ENCODE data around the gene SLCO3A1. TPM values are rescaled to one million over a fixed set of nuclear protein-coding genes. Genes with fewer than 3 reads are reported as not detected.

The SLCO3A1 gene
- total and polyA plus RNA-seq, 12 donors, result 1.8 to 26.6 (median 17.2) TPM

- 88 to 91% (median 90%) methylated on average over 10 of the region's 10 CpGs for WGBS, 4 donors
- intact Hi-C loops (cut with DNase I), result no loop called here
- Histone ChIP-seq H3K4me3 (no peak overlapping the region), H3K27me3 (no peaks in the 10 kb centered on the region), H3K36me3 (replicated peaks in 1 of 2) (no peaks in the 10 kb centered on the region), H3K27ac (no peak overlapping the region), H3K9me3 (replicated peaks in 1 of 3) (no peaks in the 10 kb centered on the region), H3K4me1 (replicated peaks in 1 of 2) (no peaks in the 10 kb centered on the region)
- peak in 1 of 7 donors; percentile 3 for DNase-seq
- TF ChIP-seq CTCF (IDR thresholded peaks at IDR 0.05) (no peak), POLR2A (IDR thresholded peaks at IDR 0.05) (no peak)
Observed at GRCh38 chr15:92164327-92165000, 311.0 kb downstream of the SLCO3A1 start.

- WGBS, 4 donors, result 72 to 92% (median 81%) methylated on average over 4 of the region's 4 CpGs
- intact Hi-C loops (cut with DNase I), result no loop called here
- no peaks in the 10 kb centered on the region for H3K27me3 ChIP-seq
- no peak overlapping the region for H3K4me3 ChIP-seq
- peak in 1 of 7 donors; percentile 4 for DNase-seq
- H3K27ac ChIP-seq, result no peak overlapping the region
- no peaks in the 10 kb centered on the region for H3K36me3 ChIP-seq (replicated peaks in 1 of 2)
- no peaks in the 10 kb centered on the region for H3K4me1 ChIP-seq (replicated peaks in 1 of 2)
- TF ChIP-seq POLR2A (IDR thresholded peaks at IDR 0.05) (no peak), CTCF (IDR thresholded peaks at IDR 0.05) (no peak)
- no peaks in the 10 kb centered on the region for H3K9me3 ChIP-seq (replicated peaks in 1 of 3)
Observed at GRCh38 chr15:92165001-92165346, 311.5 kb downstream of the SLCO3A1 start.

GRCh38 chr15:92166029-92166428 is 312.5 kb downstream of the SLCO3A1 start:
- WGBS, 4 donors, result 76 to 87% (median 83%) methylated on average over 7 of the region's 7 CpGs
- Histone ChIP-seq H3K36me3 (replicated peaks in 1 of 2) (no peaks in the 10 kb centered on the region), H3K4me3 (no peak overlapping the region), H3K27me3 (no peaks in the 10 kb centered on the region), H3K27ac (no peak overlapping the region), H3K4me1 (replicated peaks in 1 of 2) (no peaks in the 10 kb centered on the region), H3K9me3 (replicated peaks in 1 of 3) (no peaks in the 10 kb centered on the region)
- peak in 1 of 7 donors; percentile 6 for DNase-seq
- intact Hi-C loops (cut with DNase I), result no loop called here
- TF ChIP-seq CTCF (IDR thresholded peaks at IDR 0.05) (no peak), POLR2A (IDR thresholded peaks at IDR 0.05) (no peak)

- no peak overlapping the region for H3K4me3 ChIP-seq
- no peaks in the 10 kb centered on the region for H3K36me3 ChIP-seq (replicated peaks in 1 of 2)
- WGBS, 4 donors, result 92 to 97% (median 93%) methylated on average over 8 of the region's 8 CpGs
- H3K27ac ChIP-seq, result no peak overlapping the region
- no peaks in the 10 kb centered on the region for H3K4me1 ChIP-seq (replicated peaks in 1 of 2)
- no peaks in the 10 kb centered on the region for H3K27me3 ChIP-seq
- intact Hi-C loops (cut with DNase I), result no loop called here
- no peaks in the 10 kb centered on the region for H3K9me3 ChIP-seq (replicated peaks in 1 of 3)
- DNase-seq, result peak in 1 of 7 donors; percentile 31
- no peak for TF ChIP-seq POLR2A (IDR thresholded peaks at IDR 0.05)
- no peak for TF ChIP-seq CTCF (IDR thresholded peaks at IDR 0.05)
Observed at GRCh38 chr15:92166751-92167405, 313.4 kb downstream of the SLCO3A1 start.

Data from adrenal gland (tissue), 12 donors.